Stomach (tissue), 9 donors: ENCODE measurements around the gene TMOD4. TPM values are rescaled to one million over a fixed set of nuclear protein-coding genes. Genes with fewer than 3 reads are reported as not detected.

Experiments used
- DNase-seq, 2 donors: peaks; one replicate each; pipeline versions ENCODE4 v3.0.0 to v3.0.0-alpha.2; 2013 to 2019
- H3K27ac ChIP-seq, 5 donors: fragments of 200-600 bp in 4 of 5; sonication (generic) in 4 of 5; one replicate each; pipeline ENCODE4 v1.5.1; 2013 to 2019; ENCODE audit warnings: mild to moderate bottlenecking in 1 of 5, moderate library complexity in 1 of 5
- H3K27me3 ChIP-seq, 3 donors: fragments of 200-600 bp; sonication (generic); one replicate each; pipeline ENCODE4 v1.5.1; 2017 to 2019; ENCODE audit warnings: mixed run types in 1 of 3
- H3K36me3 ChIP-seq, 4 donors: fragments of 200-600 bp; sonication (generic); 1 replicate in 3 of 4; 2 replicates in 1 of 4; pipeline ENCODE4 v1.5.1; 2016 to 2019
- H3K4me1 ChIP-seq, 4 donors: fragments of 200-600 bp; sonication (generic); one replicate each; pipeline ENCODE4 v1.5.1; 2016 to 2019
- H3K4me3 ChIP-seq, 4 donors: fragments of 200-600 bp; sonication (generic) in 3 of 4; one replicate each; pipeline ENCODE4 v1.5.1; 2016 to 2019; ENCODE audit warnings: mild to moderate bottlenecking in 1 of 4
- H3K9me3 ChIP-seq, 4 donors: fragments of 200-600 bp; sonication (generic); one replicate each; pipeline ENCODE4 v1.5.1; 2016 to 2019
- EP300 ChIP-seq: sonication (generic); formaldehyde crosslinking; IDR thresholded peaks from one replicate; pipeline ENCODE4 v1.6.1; 2017; ENCODE audit warnings: antibody characterized with exemption
- POLR2A ChIP-seq, 4 donors: fragments of 450-650 bp; IDR thresholded peaks; one replicate each; pipeline ENCODE4 v1.6.1; 2016; ENCODE audit warnings: antibody characterized with exemption in 4 of 4, control low read depth in 2 of 4, mild to moderate bottlenecking in 1 of 4, moderate library complexity in 1 of 4
- POLR2AphosphoS5 ChIP-seq, 3 donors: sonication (generic); formaldehyde crosslinking; IDR thresholded peaks; one replicate each; pipeline ENCODE4 v1.6.1; 2016; ENCODE audit warnings: antibody characterized with exemption in 3 of 3
- WGBS, 5 donors: extraction: QIAGEN DNeasy Blood & Tissue Kit in 3 of 5; methylation state at CpG; one replicate each; pipeline versions ENCODE4 v1.1.5 to v1.1.7; 2013 to 2018; 5-methylcytosine and 5-hydroxymethylcytosine counted together
- intact Hi-C: fragments of 100-400 bp; cut with DNase I; formaldehyde crosslinking; loops from one replicate; pipeline ENCODE4 v1.15.1; 2023; ENCODE audit warnings: low total_unique reads
- polyA plus RNA-seq, 3 donors: library from polyadenylated mRNA; stranded (reverse); fragments of 200-250 nt; gene quantifications; one replicate each; pipeline ENCODE4 v1.2.3, GENCODE V29; 2013
- total RNA-seq, 5 donors: library from RNA; depleted of rRNA; stranded (reverse); fragments of >200 nt; gene quantifications; one replicate each; pipeline versions ENCODE4 v1.1.0 to v1.2.3, GENCODE V29; 2014 to 2016
- TF ChIP-seq, protein P1 (sequence below), 7 experiments: fragments of 450-650 bp in 4 of 7; fragments of 200-600 bp in 3 of 7; sonication (generic) in 3 of 7; IDR thresholded peaks; one replicate each; pipeline ENCODE4 v1.5.1; 2016 to 2019; ENCODE audit warnings: antibody characterized with exemption in 7 of 7, control low read depth in 2 of 7, mild to moderate bottlenecking in 1 of 7
- donor health status: healthy with polysubstance abuse.
- donor health status: Bipolar disorder and iron deficiency.
- donor health status: healthy.

The TMOD4 gene
- total and polyA plus RNA-seq, 8 donors, result 1.2 TPM; not detected in 7

DNA sequence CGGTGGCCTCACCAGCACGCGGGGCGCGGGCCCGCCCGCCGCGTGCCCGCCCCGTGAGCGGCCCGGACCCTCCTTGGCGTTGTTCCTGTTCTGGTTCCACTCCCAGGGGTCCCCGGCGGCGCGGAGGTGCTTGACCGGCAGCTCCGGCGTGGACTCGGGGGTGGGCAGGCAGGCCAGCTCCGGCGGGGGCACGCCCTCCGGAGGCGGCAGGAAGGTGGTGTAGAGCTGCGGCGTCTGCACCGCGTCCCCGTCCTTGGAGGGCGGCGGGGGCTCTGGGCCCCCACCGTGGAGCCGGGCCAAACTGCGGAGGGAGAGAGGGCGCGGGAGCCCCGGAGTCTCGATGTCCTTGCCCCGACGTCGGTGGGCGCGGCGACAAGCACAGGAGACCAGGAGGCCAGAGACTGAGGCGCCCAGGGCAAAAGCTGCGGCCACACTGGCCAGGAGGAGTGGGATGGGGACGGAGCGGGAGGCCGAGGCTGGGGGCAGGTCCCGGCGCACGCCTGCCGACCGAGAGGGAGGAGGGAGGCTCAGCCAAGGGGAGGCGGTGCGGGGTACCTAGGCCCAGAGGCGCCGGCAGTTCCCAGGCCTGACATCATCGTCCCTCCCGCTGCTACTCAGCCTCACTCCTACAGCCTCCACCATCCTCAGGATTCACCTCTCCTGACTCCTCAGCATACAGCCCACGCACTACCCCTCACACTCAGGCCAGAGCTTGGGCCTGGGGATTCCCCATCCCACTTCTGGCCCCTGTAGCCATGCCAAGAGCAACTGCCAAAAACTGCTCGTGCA is 42.6 kb downstream of the TMOD4 start:
- Histone ChIP-seq H3K27ac (no peak overlapping the region), H3K36me3 (peaks cover 0 to 34% (median 12%) of the 10 kb centered on the region in 4 donors), H3K4me3 (peak overlapping the region; percentile 36 to 47 (median 46)), H3K9me3 (no peaks in the 10 kb centered on the region), H3K27me3 (peaks cover 0 to 27% (median 22%) of the 10 kb centered on the region in 3 donors), H3K4me1 (peaks cover 14 to 26% (median 24%) of the 10 kb centered on the region in 4 donors)
- TF ChIP-seq, protein P1, sequence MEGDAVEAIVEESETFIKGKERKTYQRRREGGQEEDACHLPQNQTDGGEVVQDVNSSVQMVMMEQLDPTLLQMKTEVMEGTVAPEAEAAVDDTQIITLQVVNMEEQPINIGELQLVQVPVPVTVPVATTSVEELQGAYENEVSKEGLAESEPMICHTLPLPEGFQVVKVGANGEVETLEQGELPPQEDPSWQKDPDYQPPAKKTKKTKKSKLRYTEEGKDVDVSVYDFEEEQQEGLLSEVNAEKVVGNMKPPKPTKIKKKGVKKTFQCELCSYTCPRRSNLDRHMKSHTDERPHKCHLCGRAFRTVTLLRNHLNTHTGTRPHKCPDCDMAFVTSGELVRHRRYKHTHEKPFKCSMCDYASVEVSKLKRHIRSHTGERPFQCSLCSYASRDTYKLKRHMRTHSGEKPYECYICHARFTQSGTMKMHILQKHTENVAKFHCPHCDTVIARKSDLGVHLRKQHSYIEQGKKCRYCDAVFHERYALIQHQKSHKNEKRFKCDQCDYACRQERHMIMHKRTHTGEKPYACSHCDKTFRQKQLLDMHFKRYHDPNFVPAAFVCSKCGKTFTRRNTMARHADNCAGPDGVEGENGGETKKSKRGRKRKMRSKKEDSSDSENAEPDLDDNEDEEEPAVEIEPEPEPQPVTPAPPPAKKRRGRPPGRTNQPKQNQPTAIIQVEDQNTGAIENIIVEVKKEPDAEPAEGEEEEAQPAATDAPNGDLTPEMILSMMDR (IDR thresholded peaks at IDR 0.05), result no peak
- no peak for TF ChIP-seq EP300
- TF ChIP-seq POLR2A (IDR thresholded peaks at IDR 0.05), result no peak
- TF ChIP-seq POLR2AphosphoS5 (IDR thresholded peaks at IDR 0.05), result no peak
- DNase-seq, result peak in 1 of 2 donors; percentile 61
- 49 to 78% (median 69%) methylated on average over 9 to 65 of the region's 65 CpGs for WGBS, 5 donors
- intact Hi-C loops, result no loop called here

DNA sequence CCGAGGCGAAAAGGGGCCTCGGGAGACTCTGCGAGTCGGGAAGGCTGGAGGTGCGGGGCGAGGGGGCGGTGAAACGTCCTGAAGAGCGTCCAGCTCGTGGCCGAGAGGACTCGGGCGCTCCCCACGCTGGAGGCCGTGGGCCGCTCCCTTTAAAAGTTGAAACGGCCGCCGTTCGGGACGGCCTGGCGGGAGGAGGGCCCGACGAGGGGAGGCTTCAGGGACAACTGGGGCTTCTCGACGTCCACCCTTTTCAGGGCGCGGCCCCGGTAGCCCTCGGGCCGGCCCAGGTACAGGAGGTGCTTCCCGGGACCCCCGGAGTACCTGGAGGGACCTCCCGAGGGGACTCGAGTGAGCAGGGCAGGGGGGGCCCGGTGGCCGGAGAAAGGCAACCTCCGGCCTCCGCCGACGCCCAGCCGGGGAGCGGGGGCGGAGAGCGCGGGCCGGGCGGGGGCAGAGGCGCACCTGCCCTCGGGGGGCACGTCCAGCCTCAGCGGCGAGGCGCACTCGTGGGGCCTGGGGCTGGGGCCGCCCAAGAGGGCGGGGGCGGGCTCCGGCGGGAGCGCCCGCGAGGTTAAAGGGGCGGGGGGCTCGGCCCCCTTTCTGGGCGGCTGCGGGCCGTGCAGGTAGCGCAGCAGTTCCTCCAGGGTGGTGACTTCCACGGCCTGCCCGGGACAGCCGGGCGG is 43.3 kb downstream of the TMOD4 start:
- H3K4me3 ChIP-seq, result peak overlapping the region; percentile 36 to 47 (median 46)
- peaks cover 0 to 31% (median 11%) of the 10 kb centered on the region in 4 donors for H3K36me3 ChIP-seq
- H3K9me3 ChIP-seq, result no peaks in the 10 kb centered on the region
- WGBS, 5 donors, result 25 to 52% (median 39%) methylated on average over 23 to 74 of the region's 74 CpGs
- intact Hi-C loops, result no loop called here
- peaks cover 0 to 27% (median 22%) of the 10 kb centered on the region in 3 donors for H3K27me3 ChIP-seq
- peak overlapping the region in 3 of 5 donors; percentile 14 to 81 (median 64) for H3K27ac ChIP-seq
- peaks cover 14 to 26% (median 24%) of the 10 kb centered on the region in 4 donors for H3K4me1 ChIP-seq
- TF ChIP-seq POLR2A (IDR thresholded peaks at IDR 0.05) (no peak), EP300 (no peak), POLR2AphosphoS5 (IDR thresholded peaks at IDR 0.05) (no peak)
- TF ChIP-seq, protein P1 (IDR thresholded peaks at IDR 0.05), result no peak
- DNase-seq, result no peak

DNA sequence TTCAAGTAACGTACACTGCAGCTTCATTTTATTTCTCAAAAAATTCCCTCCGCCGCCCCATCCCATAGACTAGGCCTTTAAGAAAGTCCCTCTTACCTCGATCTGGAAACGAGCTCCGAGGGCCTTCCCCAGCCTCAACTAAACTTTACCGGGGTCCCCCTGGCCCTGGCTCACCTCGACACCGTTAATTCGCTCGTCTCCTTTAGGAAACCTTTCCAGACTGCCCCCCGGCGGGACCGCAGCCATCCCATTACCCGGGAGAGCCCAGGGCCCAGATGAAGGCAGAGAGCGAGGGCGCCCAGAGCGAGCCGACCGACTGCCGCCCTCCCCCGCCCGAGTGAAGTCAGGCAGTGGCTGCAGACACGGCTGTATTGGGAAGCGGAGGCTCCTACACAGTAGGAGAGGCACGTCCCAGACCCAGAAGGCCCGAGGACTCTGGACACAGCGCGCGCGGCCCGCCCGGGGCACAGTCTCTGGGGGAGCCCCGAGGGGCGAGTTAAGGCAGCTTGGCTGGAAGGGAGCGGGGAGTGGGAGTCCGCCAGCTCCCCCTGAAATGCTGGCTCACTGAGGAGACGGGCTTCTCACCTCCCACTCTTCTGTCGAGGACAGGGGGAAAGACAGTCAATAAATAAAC is 44.0 kb downstream of the TMOD4 start:
- H3K4me3 ChIP-seq, result peak overlapping the region; percentile 36 to 47 (median 46)
- intact Hi-C loops, result no loop called here
- peak overlapping the region in 4 of 5 donors; percentile 14 to 81 (median 58) for H3K27ac ChIP-seq
- H3K36me3 ChIP-seq, result peaks cover 0 to 29% (median 10%) of the 10 kb centered on the region in 4 donors
- no peaks in the 10 kb centered on the region for H3K9me3 ChIP-seq
- peak; percentile 34 to 71 for DNase-seq
- TF ChIP-seq, protein P1 (IDR thresholded peaks at IDR 0.05), result no peak
- TF ChIP-seq POLR2AphosphoS5 (IDR thresholded peaks at IDR 0.05), result no peak
- TF ChIP-seq POLR2A (IDR thresholded peaks at IDR 0.05), result no peak
- TF ChIP-seq EP300, result no peak
- peaks cover 14 to 26% (median 24%) of the 10 kb centered on the region in 4 donors for H3K4me1 ChIP-seq
- WGBS, 5 donors, result 18 to 34% (median 21%) methylated on average over 16 to 39 of the region's 39 CpGs
- H3K27me3 ChIP-seq, result peaks cover 0 to 27% (median 22%) of the 10 kb centered on the region in 3 donors

DNA sequence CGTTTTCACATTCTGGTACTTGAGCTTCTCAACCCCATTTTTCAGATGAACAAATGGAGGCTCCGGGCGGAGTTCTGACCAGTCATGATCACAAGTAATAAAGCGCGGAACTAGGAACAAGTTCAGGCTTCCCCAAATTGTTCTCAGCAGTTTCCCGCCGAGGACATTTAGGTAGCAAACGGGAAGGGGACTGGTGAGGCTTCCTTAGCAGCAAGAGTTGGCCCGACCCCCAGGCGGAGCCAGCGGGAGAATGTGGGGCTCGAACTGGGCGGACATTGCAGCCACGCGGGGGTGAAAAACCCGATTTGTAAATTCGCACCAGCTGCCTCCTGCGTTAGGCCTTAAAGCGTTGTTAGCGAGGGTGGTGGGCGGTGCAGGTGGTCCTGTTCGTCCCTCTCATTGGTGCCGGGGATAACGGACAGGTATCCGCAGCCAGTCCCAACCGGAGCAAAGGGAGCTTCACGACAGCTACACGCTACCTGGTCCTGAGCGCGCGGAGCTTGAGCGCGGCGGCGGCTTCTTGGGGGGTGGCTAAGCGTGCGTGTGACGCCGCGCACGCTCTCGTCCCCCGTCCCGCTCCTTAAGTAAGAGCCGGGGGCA is 44.7 kb downstream of the TMOD4 start:
- H3K27me3 ChIP-seq, result peaks cover 0 to 27% (median 22%) of the 10 kb centered on the region in 3 donors
- peak; percentile 71 to 97 for DNase-seq
- intact Hi-C loops, result no loop called here
- peak overlapping the region; percentile 36 to 47 (median 46) for H3K4me3 ChIP-seq
- peaks cover 14 to 29% (median 25%) of the 10 kb centered on the region in 4 donors for H3K4me1 ChIP-seq
- TF ChIP-seq, protein P1 (IDR thresholded peaks at IDR 0.05), result no peak
- TF ChIP-seq POLR2AphosphoS5 (IDR thresholded peaks at IDR 0.05) (peak in 1 of 3 donors; percentile 29), POLR2A (IDR thresholded peaks at IDR 0.05) (no peak)
- peak overlapping the region in 4 of 5 donors; percentile 16 to 81 (median 58) for H3K27ac ChIP-seq
- H3K36me3 ChIP-seq, result peaks cover 0 to 22% (median 8%) of the 10 kb centered on the region in 4 donors
- H3K9me3 ChIP-seq, result no peaks in the 10 kb centered on the region
- WGBS, 5 donors, result 8 to 14% (median 10%) methylated on average over 30 to 45 of the region's 45 CpGs
